Measurements from ENCODE around the gene SLC7A8.

The SLC7A8 gene

GRCh38 chr14:23182372-23183157 lies 895 bp downstream of the SLC7A8 start:
- FAIRE-seq = no peak

GRCh38 chr14:23181946-23182345 lies 1.5 kb downstream of the SLC7A8 start:
- FAIRE-seq = no peak

GRCh38 chr14:23181453-23181852 lies 2.0 kb downstream of the SLC7A8 start:
- no peak for FAIRE-seq

- FAIRE-seq = no peak
Observed at GRCh38 chr14:23177181-23177580, 6.3 kb downstream of the SLC7A8 start.

GRCh38 chr14:23175823-23176222 lies 7.6 kb downstream of the SLC7A8 start:
- no peak for FAIRE-seq

GRCh38 chr14:23174296-23175184 lies 8.9 kb downstream of the SLC7A8 start:
- FAIRE-seq = no peak

- no peak for FAIRE-seq
Observed at GRCh38 chr14:23173796-23174195, 9.7 kb downstream of the SLC7A8 start.

- no peak for FAIRE-seq
Observed at GRCh38 chr14:23173031-23173430, 10.4 kb downstream of the SLC7A8 start.

- no peak for FAIRE-seq
Observed at GRCh38 chr14:23172574-23172973, 10.9 kb downstream of the SLC7A8 start.

- FAIRE-seq = no peak
Observed at GRCh38 chr14:23172096-23172495, 11.4 kb downstream of the SLC7A8 start.

GRCh38 chr14:23171222-23171975 lies 12.1 kb downstream of the SLC7A8 start:
- no peak for FAIRE-seq

- no peak for FAIRE-seq
Observed at GRCh38 chr14:23169622-23170021, 13.8 kb downstream of the SLC7A8 start.

- no peak for FAIRE-seq
Observed at GRCh38 chr14:23168246-23168645, 15.2 kb downstream of the SLC7A8 start.

GRCh38 chr14:23167116-23167847 lies 16.2 kb downstream of the SLC7A8 start:
- no peak for FAIRE-seq

- FAIRE-seq = no peak
Observed at GRCh38 chr14:23164949-23165348, 18.5 kb downstream of the SLC7A8 start.

GRCh38 chr14:23164250-23164649 lies 19.2 kb downstream of the SLC7A8 start:
- FAIRE-seq = no peak

- no peak for FAIRE-seq
Observed at GRCh38 chr14:23163830-23164229, 19.6 kb downstream of the SLC7A8 start.

GRCh38 chr14:23162800-23163199 lies 20.7 kb downstream of the SLC7A8 start:
- FAIRE-seq = no peak

- FAIRE-seq = no peak
Observed at GRCh38 chr14:23162005-23162404, 21.5 kb downstream of the SLC7A8 start.

GRCh38 chr14:23160924-23161522 lies 22.4 kb downstream of the SLC7A8 start:
- no peak for FAIRE-seq

GRCh38 chr14:23159532-23159931 lies 23.9 kb downstream of the SLC7A8 start:
- FAIRE-seq = no peak

- FAIRE-seq = no peak
Observed at GRCh38 chr14:23158779-23159178, 24.7 kb downstream of the SLC7A8 start.
